HCT116 (cell line): ENCODE results near the gene VASN. TPM values are rescaled to one million over a fixed set of nuclear protein-coding genes. Genes with fewer than 3 reads are reported as not detected.

Source experiments
- ATAC-seq: fragments of 200-7000 bp; cut with Tn5 transposase; 2 replicates; pipeline ENCODE4 v1.9.1; 2020; ENCODE audit warnings: mild to moderate bottlenecking, moderate library complexity
- BruUV-seq: library from RNA; stranded (reverse); fragments of 400-500 nt; replicated peaks from 2 replicates; lab custom pipeline; 2021; lab: Mats Ljungman, UMichigan
- CTCF ChIA-PET: fragments of 300-600 bp; sonication (Branson Sonifier 250); formaldehyde crosslinking; loops from one replicate; lab custom pipeline; 2021; ENCODE audit warnings: antibody characterized with exemption; lab: Charles Lee
- POLR2A ChIA-PET: fragments of 300-600, 350-600 bp; sonication (Branson Sonifier 250); formaldehyde crosslinking; loops from one replicate; lab custom pipeline; 2021; ENCODE audit warnings: antibody characterized with exemption; lab: Charles Lee
- RAD21 ChIA-PET, 2 experiments: fragments of 300-600 bp; sonication (Branson Sonifier 250); formaldehyde crosslinking; loops; one replicate each; lab custom pipeline; 2023; ENCODE audit warnings: low total read pairs in 2 of 2; ENCODE audit not compliant: uncharacterized antibody in 2 of 2, unreplicated experiment in 2 of 2, low non-redundant PET in 1 of 2; lab: Charles Lee
- DNase-seq: peaks from one replicate; pipeline ENCODE4 v3.0.0-alpha.2; 2010; ENCODE audit warnings: low read depth, low spot score
- H2AFZ ChIP-seq: fragments of 200-600 bp; shearing (Covaris generic), sonication (generic); 2 replicates; pipeline ENCODE4 v1.6.1; 2017; ENCODE audit warnings: low read depth, mixed run types, mixed read lengths, antibody characterized with exemption, low read length; ENCODE audit not compliant: poor library complexity, severe bottlenecking
- H3K27ac ChIP-seq: 2 replicates; pipeline ENCODE4 v1.5.1; 2012; ENCODE audit warnings: low read depth, low read length
- H3K27me3 ChIP-seq: fragments of 200-600 bp; sonication (generic); 2 replicates; pipeline ENCODE4 v1.6.1; 2016; ENCODE audit warnings: mixed run types, low read length, mixed read lengths; ENCODE audit not compliant: insufficient read depth
- H3K36me3 ChIP-seq, 2 experiments: fragments of 200-500 bp in 1 of 2; fragments of 200-600 bp in 1 of 2; sonication (Bioruptor generic) in 1 of 2; sonication (generic) in 1 of 2; 2 replicates each; pipeline versions ENCODE4 v1.5.1 to v1.6.1; 2014 to 2016; ENCODE audit warnings: low read length in 2 of 2, inconsistent platforms in 1 of 2, mixed read lengths in 1 of 2, mixed run types in 1 of 2; ENCODE audit not compliant: insufficient read depth in 2 of 2, control insufficient read depth in 1 of 2
- H3K4me1 ChIP-seq, 2 experiments: fragments of 200-600 bp in 1 of 2; sonication (generic) in 1 of 2; 2 replicates each; pipeline versions ENCODE4 v1.5.1 to v1.6.1; 2012 to 2017; ENCODE audit warnings: low read length in 2 of 2, inconsistent platforms in 1 of 2, mild to moderate bottlenecking in 1 of 2, mixed read lengths in 1 of 2, mixed run types in 1 of 2, moderate library complexity in 1 of 2; ENCODE audit not compliant: insufficient read depth in 2 of 2, control insufficient read depth in 1 of 2
- H3K4me2 ChIP-seq: fragments of 200-600 bp; sonication (generic); 2 replicates; pipeline ENCODE4 v1.6.1; 2017; ENCODE audit warnings: mixed run types, low read length, mixed read lengths
- H3K4me3 ChIP-seq, 2 experiments: fragments of 200-600 bp in 1 of 2; sonication (generic) in 1 of 2; replicated peaks in 1 of 2; 2 replicates each; pipeline ENCODE4 v1.5.1; 2011 to 2016; ENCODE audit warnings: low read length in 2 of 2, control low read depth in 1 of 2, low read depth in 1 of 2, mild to moderate bottlenecking in 1 of 2, mixed read lengths in 1 of 2, mixed run types in 1 of 2
- H3K79me2 ChIP-seq: fragments of 200-600 bp; sonication (generic); 2 replicates; pipeline ENCODE4 v1.6.1; 2017; ENCODE audit warnings: mild to moderate bottlenecking, mixed run types, low read length, moderate library complexity, mixed read lengths; ENCODE audit not compliant: insufficient read depth
- H3K9ac ChIP-seq: fragments of 200-600 bp; sonication (generic); 2 replicates; pipeline ENCODE4 v1.6.1; 2016; ENCODE audit warnings: low read length, mixed read lengths
- H3K9me2 ChIP-seq: fragments of 200-600 bp; sonication (generic), shearing (Covaris generic); 2 replicates; pipeline ENCODE4 v1.6.1; 2017; ENCODE audit warnings: mixed run types, mild to moderate bottlenecking, moderate library complexity; ENCODE audit not compliant: insufficient read depth
- H3K9me3 ChIP-seq, 2 experiments: fragments of 200-500 bp in 1 of 2; fragments of 200-600 bp in 1 of 2; sonication (Bioruptor generic) in 1 of 2; sonication (generic) in 1 of 2; 2 replicates each; pipeline ENCODE4 v1.6.1; 2014 to 2017; ENCODE audit warnings: low read length in 2 of 2, mixed read lengths in 2 of 2, inconsistent platforms in 1 of 2, low read depth in 1 of 2, mild to moderate bottlenecking in 1 of 2, mixed run types in 1 of 2, moderate library complexity in 1 of 2; ENCODE audit not compliant: control insufficient read depth in 1 of 2, insufficient read depth in 1 of 2
- H4K20me1 ChIP-seq: fragments of 200-600 bp; sonication (generic), shearing (Covaris generic); 2 replicates; pipeline ENCODE4 v1.6.1; 2017; ENCODE audit warnings: mixed run types, mild to moderate bottlenecking, moderate library complexity; ENCODE audit not compliant: insufficient read depth
- CBX3 ChIP-seq: IDR thresholded peaks from 2 replicates; pipeline ENCODE4 v1.6.1; 2012; ENCODE audit warnings: low read depth
- CEBPB ChIP-seq: IDR thresholded peaks from 2 replicates; pipeline ENCODE4 v1.6.1; 2012; ENCODE audit warnings: low read depth
- EGR1 ChIP-seq: IDR thresholded peaks from 2 replicates; pipeline ENCODE4 v1.6.1; 2012; ENCODE audit warnings: low read depth
- EZH2 ChIP-seq: fragments of 200-600 bp; sonication (generic); IDR thresholded peaks from 2 replicates; pipeline ENCODE4 v1.6.1; 2017; ENCODE audit warnings: antibody characterized with exemption, mixed run types
- EZH2phosphoT487 ChIP-seq: fragments of 200-600 bp; IDR thresholded peaks from 2 replicates; pipeline ENCODE4 v1.6.1; 2018; ENCODE audit warnings: antibody characterized with exemption, borderline replicate concordance
- JUND ChIP-seq: IDR thresholded peaks from 2 replicates; pipeline ENCODE4 v1.6.1; 2012
- TCF7L2 ChIP-seq: IDR thresholded peaks from 2 replicates; pipeline ENCODE4 v1.7.0; 2011; ENCODE audit warnings: borderline replicate concordance, inconsistent platforms; ENCODE audit not compliant: insufficient read depth, insufficient read length; ENCODE audit errors: extremely low read depth
- YY1 ChIP-seq: IDR thresholded peaks from 2 replicates; pipeline ENCODE4 v1.6.1; 2011; ENCODE audit warnings: low read length, low read depth, moderate library complexity, mild to moderate bottlenecking; ENCODE audit not compliant: insufficient replicate concordance; ENCODE audit errors: extremely low read depth
- ZFX ChIP-seq: fragments of 450-650 bp; IDR thresholded peaks from 2 replicates; pipeline ENCODE4 v1.6.1; 2017
- ZNF274 ChIP-seq: fragments of 200-500 bp; sonication (Bioruptor generic); IDR thresholded peaks from 2 replicates; pipeline ENCODE4 v1.6.1; 2014; ENCODE audit warnings: mild to moderate bottlenecking, low read depth, low read length, inconsistent platforms
- intact Hi-C: fragments of 100-400 bp; cut with micrococcal nuclease; formaldehyde crosslinking; loops from 2 replicates; pipeline ENCODE4 v1.10.0; 2022
- total RNA-seq: library from RNA; stranded (reverse); gene quantifications from one replicate; pipeline ENCODE4 v1.2.1, GENCODE V29; 2021; ENCODE audit not compliant: unreplicated experiment
- TF ChIP-seq, protein P1 (sequence below): IDR thresholded peaks from 2 replicates; pipeline ENCODE4 v1.6.1; 2011; ENCODE audit warnings: mild to moderate bottlenecking, low read length, moderate library complexity; ENCODE audit not compliant: insufficient replicate concordance; ENCODE audit errors: extremely low read depth
- TF ChIP-seq, protein P2 (sequence below): IDR thresholded peaks from 2 replicates; pipeline ENCODE4 v1.6.1; 2012
- TF ChIP-seq, protein P3 (sequence below): IDR thresholded peaks from 2 replicates; pipeline ENCODE4 v1.6.1; 2012; ENCODE audit warnings: low read depth

VASN gene
- total RNA-seq, 1 experiment from 2014 or later = 6.3 TPM

DNA sequence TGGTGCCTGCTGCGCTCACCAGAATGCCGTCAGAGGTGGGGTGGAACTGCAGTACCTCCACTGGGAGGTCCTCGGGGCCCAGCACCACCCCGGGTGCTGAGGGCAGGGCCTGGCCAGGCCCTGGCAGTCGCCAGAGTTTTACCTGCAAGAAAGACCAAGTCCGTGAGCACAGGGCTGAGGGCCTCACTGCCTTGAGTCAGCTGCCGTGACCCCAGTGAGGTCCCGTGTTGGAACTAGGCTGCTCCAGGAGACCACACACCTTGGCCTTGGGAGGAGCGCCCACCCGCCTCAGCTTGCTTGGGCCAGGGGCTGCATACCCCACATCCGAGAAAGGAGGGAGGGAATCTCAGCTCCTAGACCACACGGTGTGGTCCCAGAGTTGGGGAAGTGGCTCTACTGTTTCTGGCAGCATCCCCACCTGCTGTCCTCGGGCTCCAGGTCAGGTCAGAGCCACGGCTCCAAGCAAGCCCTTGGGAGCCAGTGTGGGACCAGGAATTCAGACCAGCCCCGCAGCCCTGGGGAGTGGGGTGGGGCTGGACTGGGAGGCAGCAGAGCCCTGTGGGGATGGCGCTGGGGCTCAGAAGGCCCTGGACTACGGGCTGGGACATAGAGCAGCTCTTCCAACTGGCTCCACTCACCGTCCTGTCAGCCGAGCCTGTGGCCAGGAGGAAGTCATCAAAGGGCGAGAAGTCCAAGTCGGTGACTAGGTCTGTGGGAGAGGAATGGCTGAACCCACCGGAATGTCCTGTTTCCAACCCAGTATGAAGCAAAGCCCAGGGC lies 36.1 kb downstream of the VASN start:
- DNase-seq = no peak
- peaks cover 3% of the 10 kb centered on the region; the same call in 1 of the 2 replicates for H3K79me2 ChIP-seq
- H3K9me2 ChIP-seq = no peaks in the 10 kb centered on the region
- no peaks in the 10 kb centered on the region; a peak in 1 of 4 replicates for H3K36me3 ChIP-seq
- no peaks in the 10 kb centered on the region for H3K9me3 ChIP-seq
- TF ChIP-seq CEBPB (no peak), EGR1 (no peak)
- TF ChIP-seq, all 23 proteins: peak for 0
- no peak overlapping the region for H3K4me2 ChIP-seq
- H4K20me1 ChIP-seq = no peaks in the 10 kb centered on the region
- intact Hi-C loops = loop anchor here (10.0 kb wide), 1 partner anchor 547 kb away; the partner anchor contains the start of gene SEC14L5
- no peak overlapping the region for H3K4me3 ChIP-seq
- ChIA-PET RAD21 (no interaction called here), CTCF (no interaction called here), POLR2A (no interaction called here)
- BruUV-seq = no TSS peak
- ATAC-seq = no peak
- H3K9ac ChIP-seq = no peak overlapping the region
- no peak overlapping the region for H2AFZ ChIP-seq
- no peaks in the 10 kb centered on the region for H3K27me3 ChIP-seq
- H3K27ac ChIP-seq = no peak overlapping the region
- H3K4me1 ChIP-seq = peaks cover 0 to under 1% of the 10 kb centered on the region in 2 experiments; a peak in 1 of 4 replicates

DNA sequence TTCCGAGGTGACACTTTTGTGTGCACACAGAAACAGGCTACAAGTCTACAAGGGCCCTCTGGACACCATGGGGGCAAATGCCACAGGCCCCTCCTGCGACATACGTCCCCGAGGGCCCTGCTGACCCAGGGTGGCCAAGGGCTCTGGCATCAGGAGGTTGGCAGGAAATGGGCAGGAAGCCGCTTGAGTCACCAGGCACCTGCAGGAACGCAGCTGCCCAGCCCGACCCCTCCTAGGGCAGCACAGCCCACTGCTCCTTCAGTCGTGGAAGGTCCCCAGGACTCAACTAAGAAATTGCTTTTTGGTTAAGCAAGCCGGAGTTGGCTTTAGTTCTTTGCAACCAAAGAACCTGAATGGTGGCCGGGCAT lies 36.7 kb downstream of the VASN start:
- no peak overlapping the region for H3K27ac ChIP-seq
- ChIA-PET RAD21 (no interaction called here), POLR2A (no interaction called here), CTCF (no interaction called here)
- H3K4me2 ChIP-seq = no peak overlapping the region
- H3K36me3 ChIP-seq = no peaks in the 10 kb centered on the region; a peak in 1 of 4 replicates
- no peak overlapping the region for H3K4me3 ChIP-seq
- intact Hi-C loops = loop anchor here (10.0 kb wide), 1 partner anchor 546 kb away; the partner anchor contains the start of gene SEC14L5
- H3K4me1 ChIP-seq = no peaks in the 10 kb centered on the region
- no peaks in the 10 kb centered on the region for H3K9me2 ChIP-seq
- H3K79me2 ChIP-seq = peaks cover 3% of the 10 kb centered on the region; the same call in 1 of the 2 replicates
- H3K27me3 ChIP-seq = no peaks in the 10 kb centered on the region
- TF ChIP-seq EGR1 (no peak), ZNF274 (no peak), ZFX (no peak), TCF7L2 (no peak), YY1 (no peak), CBX3 (no peak), EZH2 (no peak), JUND (no peak), EZH2phosphoT487 (no peak)
- TF ChIP-seq, protein P1, sequence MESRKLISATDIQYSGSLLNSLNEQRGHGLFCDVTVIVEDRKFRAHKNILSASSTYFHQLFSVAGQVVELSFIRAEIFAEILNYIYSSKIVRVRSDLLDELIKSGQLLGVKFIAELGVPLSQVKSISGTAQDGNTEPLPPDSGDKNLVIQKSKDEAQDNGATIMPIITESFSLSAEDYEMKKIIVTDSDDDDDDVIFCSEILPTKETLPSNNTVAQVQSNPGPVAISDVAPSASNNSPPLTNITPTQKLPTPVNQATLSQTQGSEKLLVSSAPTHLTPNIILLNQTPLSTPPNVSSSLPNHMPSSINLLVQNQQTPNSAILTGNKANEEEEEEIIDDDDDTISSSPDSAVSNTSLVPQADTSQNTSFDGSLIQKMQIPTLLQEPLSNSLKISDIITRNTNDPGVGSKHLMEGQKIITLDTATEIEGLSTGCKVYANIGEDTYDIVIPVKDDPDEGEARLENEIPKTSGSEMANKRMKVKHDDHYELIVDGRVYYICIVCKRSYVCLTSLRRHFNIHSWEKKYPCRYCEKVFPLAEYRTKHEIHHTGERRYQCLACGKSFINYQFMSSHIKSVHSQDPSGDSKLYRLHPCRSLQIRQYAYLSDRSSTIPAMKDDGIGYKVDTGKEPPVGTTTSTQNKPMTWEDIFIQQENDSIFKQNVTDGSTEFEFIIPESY = no peak
- TF ChIP-seq, protein P2, sequence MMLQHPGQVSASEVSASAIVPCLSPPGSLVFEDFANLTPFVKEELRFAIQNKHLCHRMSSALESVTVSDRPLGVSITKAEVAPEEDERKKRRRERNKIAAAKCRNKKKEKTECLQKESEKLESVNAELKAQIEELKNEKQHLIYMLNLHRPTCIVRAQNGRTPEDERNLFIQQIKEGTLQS = no peak
- TF ChIP-seq, protein P3, sequence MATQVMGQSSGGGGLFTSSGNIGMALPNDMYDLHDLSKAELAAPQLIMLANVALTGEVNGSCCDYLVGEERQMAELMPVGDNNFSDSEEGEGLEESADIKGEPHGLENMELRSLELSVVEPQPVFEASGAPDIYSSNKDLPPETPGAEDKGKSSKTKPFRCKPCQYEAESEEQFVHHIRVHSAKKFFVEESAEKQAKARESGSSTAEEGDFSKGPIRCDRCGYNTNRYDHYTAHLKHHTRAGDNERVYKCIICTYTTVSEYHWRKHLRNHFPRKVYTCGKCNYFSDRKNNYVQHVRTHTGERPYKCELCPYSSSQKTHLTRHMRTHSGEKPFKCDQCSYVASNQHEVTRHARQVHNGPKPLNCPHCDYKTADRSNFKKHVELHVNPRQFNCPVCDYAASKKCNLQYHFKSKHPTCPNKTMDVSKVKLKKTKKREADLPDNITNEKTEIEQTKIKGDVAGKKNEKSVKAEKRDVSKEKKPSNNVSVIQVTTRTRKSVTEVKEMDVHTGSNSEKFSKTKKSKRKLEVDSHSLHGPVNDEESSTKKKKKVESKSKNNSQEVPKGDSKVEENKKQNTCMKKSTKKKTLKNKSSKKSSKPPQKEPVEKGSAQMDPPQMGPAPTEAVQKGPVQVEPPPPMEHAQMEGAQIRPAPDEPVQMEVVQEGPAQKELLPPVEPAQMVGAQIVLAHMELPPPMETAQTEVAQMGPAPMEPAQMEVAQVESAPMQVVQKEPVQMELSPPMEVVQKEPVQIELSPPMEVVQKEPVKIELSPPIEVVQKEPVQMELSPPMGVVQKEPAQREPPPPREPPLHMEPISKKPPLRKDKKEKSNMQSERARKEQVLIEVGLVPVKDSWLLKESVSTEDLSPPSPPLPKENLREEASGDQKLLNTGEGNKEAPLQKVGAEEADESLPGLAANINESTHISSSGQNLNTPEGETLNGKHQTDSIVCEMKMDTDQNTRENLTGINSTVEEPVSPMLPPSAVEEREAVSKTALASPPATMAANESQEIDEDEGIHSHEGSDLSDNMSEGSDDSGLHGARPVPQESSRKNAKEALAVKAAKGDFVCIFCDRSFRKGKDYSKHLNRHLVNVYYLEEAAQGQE = no peak
- H2AFZ ChIP-seq = no peak overlapping the region
- DNase-seq = no peak
- no peaks in the 10 kb centered on the region for H4K20me1 ChIP-seq
- no TSS peak for BruUV-seq
- no peak for ATAC-seq
- H3K9ac ChIP-seq = no peak overlapping the region
- H3K9me3 ChIP-seq = no peaks in the 10 kb centered on the region
